Keratinocyte (primary cell): Measurements from ENCODE around the gene PLEKHJ1. TPM values are rescaled to one million over a fixed set of nuclear protein-coding genes. Genes with fewer than 3 reads are reported as not detected.
A peak's percentile ranks its signal among the peaks of the same experiment; 100 is the strongest.
"Not testable (repeated sequence)": the region's sequence is repeated elsewhere in the genome, so short reads cannot be mapped to it uniquely, and the experiment has no call there.

Source experiments
- DNase-seq: peaks from one replicate; pipeline ENCODE4 v3.0.0-alpha.2; 2011; ENCODE audit warnings: low read depth, missing footprints, low spot score
- FAIRE-seq: peaks from 2 replicates; lab custom pipeline; 2011; peaks lifted over from hg19 to GRCh38; lab: Jason Lieb, UNC
- H2AFZ ChIP-seq: 2 replicates; pipeline ENCODE4 v1.6.0; 2012; ENCODE audit warnings: low read length, control low read depth, inconsistent platforms; ENCODE audit not compliant: control insufficient read depth
- H3K27ac ChIP-seq: 2 replicates; pipeline ENCODE4 v1.5.1; 2011; ENCODE audit warnings: low read length; ENCODE audit not compliant: control insufficient read depth, insufficient read depth
- H3K27me3 ChIP-seq: 3 replicates; pipeline ENCODE4 v1.6.0; 2011; ENCODE audit warnings: low read length; ENCODE audit not compliant: control insufficient read depth, insufficient read depth; ENCODE audit errors: extremely low read depth
- H3K36me3 ChIP-seq, 2 experiments: 2 replicates in 1 of 2; 3 replicates in 1 of 2; pipeline ENCODE4 v1.5.1; 2011; ENCODE audit warnings: low read length in 2 of 2, mild to moderate bottlenecking in 1 of 2; ENCODE audit not compliant: control insufficient read depth in 2 of 2, insufficient read depth in 2 of 2; ENCODE audit errors: extremely low read depth in 1 of 2
- H3K4me1 ChIP-seq: 3 replicates; pipeline ENCODE4 v1.5.1; 2011; ENCODE audit warnings: low read length; ENCODE audit not compliant: control insufficient read depth, insufficient read depth; ENCODE audit errors: extremely low read depth
- H3K4me2 ChIP-seq: 3 replicates; pipeline ENCODE4 v1.6.0; 2011; ENCODE audit warnings: low read depth, low read length; ENCODE audit not compliant: control insufficient read depth, insufficient read depth; ENCODE audit errors: extremely low read depth
- H3K4me3 ChIP-seq, 3 experiments: fragments of 200-600 bp in 1 of 3; sonication (generic) in 1 of 3; 2 replicates in 2 of 3; 3 replicates in 1 of 3; pipeline ENCODE4 v1.5.1; 2011 to 2016; ENCODE audit warnings: low read length in 3 of 3, mild to moderate bottlenecking in 3 of 3, control low read depth in 2 of 3, inconsistent platforms in 1 of 3, low read depth in 1 of 3, mixed read lengths in 1 of 3, mixed run types in 1 of 3, moderate library complexity in 1 of 3; ENCODE audit not compliant: control insufficient read depth in 2 of 3, insufficient read depth in 2 of 3; ENCODE audit errors: extremely low read depth in 1 of 3
- H3K79me2 ChIP-seq: 2 replicates; pipeline ENCODE4 v1.6.0; 2012; ENCODE audit warnings: low read length; ENCODE audit not compliant: control insufficient read depth, insufficient read depth
- H3K9ac ChIP-seq: 3 replicates; pipeline ENCODE4 v1.6.0; 2011; ENCODE audit warnings: low read length; ENCODE audit not compliant: control insufficient read depth, insufficient read depth; ENCODE audit errors: extremely low read depth
- H3K9me1 ChIP-seq: 3 replicates; pipeline ENCODE4 v1.6.0; 2011; ENCODE audit warnings: low read length; ENCODE audit not compliant: control insufficient read depth, insufficient read depth; ENCODE audit errors: extremely low read depth
- H3K9me3 ChIP-seq: 2 replicates; pipeline ENCODE4 v1.5.1; 2012; ENCODE audit warnings: low read depth, low read length; ENCODE audit not compliant: control insufficient read depth
- H4K20me1 ChIP-seq: 3 replicates; pipeline ENCODE4 v1.6.0; 2011; ENCODE audit warnings: low read length; ENCODE audit not compliant: control insufficient read depth, insufficient read depth; ENCODE audit errors: extremely low read depth
- EZH2 ChIP-seq: IDR thresholded peaks from one replicate; pipeline ENCODE4 v1.6.1; 2012; ENCODE audit warnings: inconsistent platforms, mild to moderate bottlenecking, low read length, moderate library complexity
- dilution Hi-C: fragments of 300-500 bp; cut with MboI; formaldehyde crosslinking; loops from one replicate; pipeline ENCODE4 v1.7.0; 2020; ENCODE audit warnings: low sequenced_read_pairs; ENCODE audit not compliant: extremely low pct_ligation_motif_present
- polyA plus RNA-seq, 5 experiments: library from polyadenylated mRNA; depleted of rRNA in 3 of 5; stranded (reverse) in 3 of 5; stranded (forward) in 1 of 5; unstranded in 1 of 5; fragments of >200 nt; gene quantifications; 1 replicate in 1 of 5; 2 replicates in 3 of 5; 3 replicates in 1 of 5; pipeline versions ENCODE4 v1.2.1 to v1.2.3, GENCODE V29; 2011 to 2012; ENCODE audit warnings: missing spikeins in 2 of 5, low read depth in 1 of 5, low replicate concordance in 1 of 5
- TF ChIP-seq, protein P1 (sequence below), 3 experiments: IDR thresholded peaks in 1 of 3; conservative IDR thresholded peaks in 1 of 3; optimal IDR thresholded peaks in 1 of 3; 2 replicates in 2 of 3; 3 replicates in 1 of 3; pipeline versions ENCODE3 to v1.5.1; 2011; ENCODE audit warnings: low read length in 3 of 3, mild to moderate bottlenecking in 3 of 3, moderate library complexity in 2 of 3, control low read depth in 1 of 3, inconsistent platforms in 1 of 3; ENCODE audit not compliant: insufficient read depth in 2 of 3; ENCODE audit errors: extremely low read depth in 1 of 3

Gene PLEKHJ1
- polyA plus RNA-seq, 1 donor (not counting 4 experiments of a cell fraction or from before 2014, with no cell fraction given), result 36.8 TPM

DNA sequence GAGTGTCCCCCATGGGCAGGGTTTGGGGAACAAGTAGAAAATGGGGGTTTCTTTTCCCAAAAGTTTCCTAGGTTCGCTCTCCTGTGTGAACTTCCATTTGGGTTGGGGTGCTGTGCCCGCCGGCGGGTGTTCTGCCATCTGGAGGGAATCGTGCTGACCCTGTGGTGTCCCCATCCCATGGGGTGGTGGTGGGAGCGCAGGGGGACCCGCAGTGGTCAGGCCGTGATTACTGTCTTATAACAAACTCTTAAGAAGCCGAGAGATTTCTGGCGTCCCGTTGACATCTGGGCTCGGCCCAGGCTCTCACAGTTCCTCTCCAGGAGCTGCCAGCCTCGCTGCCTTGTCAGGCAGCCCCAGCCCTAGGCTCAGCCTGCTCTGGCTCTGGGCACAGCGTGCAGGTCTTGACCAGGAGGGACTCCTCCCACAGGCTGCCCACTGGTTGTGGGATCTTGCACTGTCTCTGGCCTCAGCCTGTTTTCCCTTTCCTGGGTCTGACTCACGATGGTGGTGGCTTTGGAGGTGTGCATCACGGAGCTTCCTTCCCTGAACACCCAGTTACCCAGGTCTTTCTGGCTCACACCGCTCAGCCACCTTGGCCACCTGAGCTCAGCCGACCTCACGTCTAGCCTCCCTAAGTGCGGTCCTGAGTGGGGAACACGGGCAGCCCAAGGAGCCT is 34.5 kb downstream of the PLEKHJ1 start:
- Histone ChIP-seq H3K79me2 (peaks cover 20% of the 10 kb centered on the region), H3K27me3 (no peaks in the 10 kb centered on the region), H3K27ac (no peak overlapping the region), H3K4me3 (no peak overlapping the region), H3K4me1 (peaks cover 32% of the 10 kb centered on the region), H4K20me1 (peaks cover 3% of the 10 kb centered on the region), H3K36me3 (peaks cover 6 to 27% of the 10 kb centered on the region in 2 experiments), H2AFZ (no peak overlapping the region), H3K9ac (no peak overlapping the region), H3K9me3 (no peaks in the 10 kb centered on the region), H3K9me1 (no peaks in the 10 kb centered on the region), H3K4me2 (peak overlapping the region; percentile 27)
- DNase-seq (peak; percentile 68), FAIRE-seq (peak; percentile 79)
- TF ChIP-seq, protein P1, sequence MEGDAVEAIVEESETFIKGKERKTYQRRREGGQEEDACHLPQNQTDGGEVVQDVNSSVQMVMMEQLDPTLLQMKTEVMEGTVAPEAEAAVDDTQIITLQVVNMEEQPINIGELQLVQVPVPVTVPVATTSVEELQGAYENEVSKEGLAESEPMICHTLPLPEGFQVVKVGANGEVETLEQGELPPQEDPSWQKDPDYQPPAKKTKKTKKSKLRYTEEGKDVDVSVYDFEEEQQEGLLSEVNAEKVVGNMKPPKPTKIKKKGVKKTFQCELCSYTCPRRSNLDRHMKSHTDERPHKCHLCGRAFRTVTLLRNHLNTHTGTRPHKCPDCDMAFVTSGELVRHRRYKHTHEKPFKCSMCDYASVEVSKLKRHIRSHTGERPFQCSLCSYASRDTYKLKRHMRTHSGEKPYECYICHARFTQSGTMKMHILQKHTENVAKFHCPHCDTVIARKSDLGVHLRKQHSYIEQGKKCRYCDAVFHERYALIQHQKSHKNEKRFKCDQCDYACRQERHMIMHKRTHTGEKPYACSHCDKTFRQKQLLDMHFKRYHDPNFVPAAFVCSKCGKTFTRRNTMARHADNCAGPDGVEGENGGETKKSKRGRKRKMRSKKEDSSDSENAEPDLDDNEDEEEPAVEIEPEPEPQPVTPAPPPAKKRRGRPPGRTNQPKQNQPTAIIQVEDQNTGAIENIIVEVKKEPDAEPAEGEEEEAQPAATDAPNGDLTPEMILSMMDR (optimal IDR thresholded peaks at IDR 0.05 in 1 of 3, IDR thresholded peaks at IDR 0.05 in 1 of 3, conservative IDR thresholded peaks at IDR 0.05 in 1 of 3; ENCODE audit: extremely low read depth in 1 of 3, insufficient read depth in 2 of 3, low read length in 3 of 3), result no peak
- TF ChIP-seq EZH2, result no peak
- dilution Hi-C loops, result no loop called here

DNA sequence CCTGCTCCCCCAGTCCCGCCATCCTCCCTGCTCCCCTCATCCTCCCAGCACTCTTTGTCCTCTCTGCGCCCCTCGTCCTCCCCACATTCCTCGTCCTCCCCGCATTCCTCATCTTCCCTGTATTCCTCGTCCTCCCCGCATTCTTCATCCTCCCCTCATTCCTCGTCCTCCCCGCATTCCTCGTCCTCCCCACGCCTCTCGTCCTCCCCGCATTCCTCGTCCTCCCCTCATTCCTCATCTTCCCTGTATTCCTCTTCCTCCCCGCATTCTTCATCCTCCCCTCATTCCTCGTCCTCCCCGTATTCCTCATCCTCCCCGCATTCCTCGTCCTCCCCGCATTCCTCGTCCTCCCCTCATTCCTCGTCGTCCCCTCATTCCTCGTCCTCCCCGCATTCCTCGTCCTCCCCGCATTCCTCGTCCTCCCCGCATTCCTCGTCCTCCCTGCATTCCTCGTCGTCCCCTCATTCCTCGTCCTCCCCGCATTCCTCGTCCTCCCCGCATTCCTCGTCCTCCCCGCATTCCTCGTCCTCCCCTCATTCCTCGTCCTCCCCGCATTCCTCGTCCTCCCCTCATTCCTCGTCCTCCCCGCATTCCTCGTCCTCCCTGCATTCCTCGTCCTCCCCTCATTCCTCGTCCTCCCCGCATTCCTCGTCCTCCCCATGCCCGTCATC is 35.4 kb downstream of the PLEKHJ1 start:
- H3K4me2 ChIP-seq, H3K9me1 ChIP-seq, H3K4me3 ChIP-seq, H3K27ac ChIP-seq, H3K9ac ChIP-seq, H4K20me1 ChIP-seq, H3K27me3 ChIP-seq, H2AFZ ChIP-seq, FAIRE-seq, H3K9me3 ChIP-seq, dilution Hi-C loops, DNase-seq: not testable (repeated sequence)
- H3K36me3 ChIP-seq, result peaks cover 6 to 27% of the 10 kb centered on the region in 2 experiments
- H3K79me2 ChIP-seq, result peaks cover 20% of the 10 kb centered on the region
- peaks cover 32% of the 10 kb centered on the region for H3K4me1 ChIP-seq
